Natural killer cell treated with Interleukin-12 subunit alpha and Interleukin-12 subunit beta and Interleukin-15 and Interleukin-18, amount 100 ng/mL, for 72 hours (primary cell): Measurements from ENCODE around the gene MBP. TPM values are rescaled to one million over a fixed set of nuclear protein-coding genes. Genes with fewer than 3 reads are reported as not detected.
A peak's percentile ranks its signal among the peaks of the same experiment; 100 is the strongest.

Experiments
- ATAC-seq, 2 donors: fragments of 150-1000 bp; cut with Tn5 transposase in 1 of 2; sonication (Bioruptor Pico), chemical (Tn5 transposase) in 1 of 2; 2 replicates each; pipeline ENCODE4 v1.10.0; 2021
- DNase-seq: peaks from one replicate; pipeline ENCODE4 v3.0.0; 2022; ENCODE audit warnings: low spot score
- H3K27ac Mint-ChIP-seq, 2 donors: 1 replicate in 1 of 2; 2 replicates in 1 of 2; pipeline ENCODE4 v1.8.0; 2022; ENCODE audit warnings: mixed read lengths in 2 of 2, mild to moderate bottlenecking in 1 of 2, moderate library complexity in 1 of 2
- H3K27me3 Mint-ChIP-seq, 2 donors: 1 replicate in 1 of 2; 2 replicates in 1 of 2; pipeline ENCODE4 v1.8.0; 2022; ENCODE audit warnings: mixed read lengths in 2 of 2
- H3K36me3 Mint-ChIP-seq: one replicate; pipeline ENCODE4 v1.8.0; 2022; ENCODE audit warnings: mixed read lengths
- H3K4me1 Mint-ChIP-seq, 2 donors: 1 replicate in 1 of 2; 2 replicates in 1 of 2; pipeline ENCODE4 v1.8.0; 2022; ENCODE audit warnings: low read depth in 2 of 2, mixed read lengths in 2 of 2, mild to moderate bottlenecking in 1 of 2
- H3K4me3 Mint-ChIP-seq: one replicate; pipeline ENCODE4 v1.8.0; 2022; ENCODE audit warnings: mixed read lengths
- H3K9me3 Mint-ChIP-seq: 2 replicates; pipeline ENCODE4 v1.8.0; 2022; ENCODE audit warnings: mixed read lengths
- total RNA-seq, 2 donors: library from RNA; stranded (reverse); gene quantifications; one replicate each; pipeline ENCODE4 v1.2.3, GENCODE V29; 2022

The MBP gene
- total RNA-seq, 2 donors from 2014 or later, result 62.5 to 77.6 TPM

DNA sequence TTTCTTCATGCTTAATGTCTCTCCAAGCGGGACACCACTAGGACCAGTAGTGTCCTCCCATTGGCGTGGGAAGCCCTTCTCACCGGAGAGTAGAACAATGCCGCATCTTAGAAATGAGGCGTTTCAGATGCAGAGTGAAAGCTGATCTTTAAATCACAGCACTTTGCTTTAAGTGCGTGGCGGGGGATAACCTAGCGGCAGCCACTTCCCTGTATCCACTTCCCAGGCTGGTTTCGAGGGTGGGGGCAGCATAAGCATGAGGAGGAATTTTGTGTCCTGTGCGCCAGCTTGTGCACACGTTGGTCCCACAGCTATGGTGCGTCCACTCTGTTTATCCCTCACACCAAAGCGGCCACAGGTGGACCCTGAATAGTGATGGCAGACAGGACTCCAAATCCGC, 63.1 kb downstream of the MBP start:
- ATAC-seq, result no peak
- Mint-ChIP-seq H3K27ac (peak overlapping the region; percentile 95 to 97), H3K4me3 (peak overlapping the region; percentile 79)

DNA sequence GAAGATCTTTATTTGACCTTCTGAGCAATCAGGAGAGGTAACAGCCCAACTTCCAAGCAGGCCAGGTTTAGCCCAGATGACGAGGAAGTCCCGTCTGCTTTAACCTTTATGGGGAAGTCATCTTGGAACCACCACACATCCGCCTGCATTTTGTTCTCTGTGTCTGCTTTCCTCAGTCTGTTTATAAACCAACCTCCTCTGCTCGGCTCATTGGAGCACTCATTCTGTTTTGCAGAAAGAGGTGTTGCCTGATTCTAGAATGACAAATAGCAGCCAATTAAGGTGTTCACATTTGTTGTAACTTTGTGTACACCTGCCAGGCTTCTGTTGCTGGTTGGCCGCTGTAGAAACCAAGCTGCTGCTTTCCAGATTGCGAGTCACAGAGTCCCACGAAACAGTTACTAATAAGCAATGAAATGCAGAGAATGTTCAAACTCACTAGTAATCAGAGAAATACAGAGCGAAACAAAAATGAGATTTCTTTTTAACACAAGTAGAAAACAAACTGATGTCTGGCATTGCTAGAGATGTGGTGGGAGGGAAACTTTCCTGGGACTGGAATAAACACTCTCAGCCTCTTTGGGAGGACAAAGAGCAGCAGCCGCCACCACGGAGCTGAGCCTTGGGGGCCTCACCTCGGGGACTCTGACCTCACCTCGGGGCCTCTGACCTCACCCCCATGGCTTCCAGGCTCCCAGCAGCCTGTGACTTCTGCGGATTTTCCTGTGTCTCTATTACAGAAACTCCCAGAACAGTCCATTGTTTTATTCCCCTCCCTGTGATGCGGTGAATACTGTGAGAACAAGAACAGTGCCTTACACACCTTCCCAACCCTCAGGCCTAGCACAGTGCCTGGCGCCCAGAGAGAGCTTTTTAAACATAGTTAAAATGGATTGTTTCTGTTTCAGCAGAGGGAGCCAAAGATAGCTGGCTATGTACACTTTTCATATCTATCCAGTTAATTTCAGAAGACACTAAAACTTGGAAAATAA, 64.0 kb downstream of the MBP start:
- Mint-ChIP-seq H3K9me3 (no peaks in the 10 kb centered on the region), H3K27ac (peak overlapping the region; percentile 95 to 97), H3K36me3 (peaks cover 7% of the 10 kb centered on the region), H3K27me3 (no peaks in the 10 kb centered on the region), H3K4me1 (peaks cover 90 to 94% of the 10 kb centered on the region in 2 donors), H3K4me3 (peak overlapping the region; percentile 79)
- DNase-seq (no peak), ATAC-seq (no peak)

More for the DNA sequence above, 63.1 kb downstream of the MBP start:
- Mint-ChIP-seq H3K36me3 (peaks cover 7% of the 10 kb centered on the region), H3K27me3 (no peaks in the 10 kb centered on the region), H3K4me1 (peaks cover 91 to 94% of the 10 kb centered on the region in 2 donors), H3K9me3 (no peaks in the 10 kb centered on the region)
- no peak for DNase-seq

DNA sequence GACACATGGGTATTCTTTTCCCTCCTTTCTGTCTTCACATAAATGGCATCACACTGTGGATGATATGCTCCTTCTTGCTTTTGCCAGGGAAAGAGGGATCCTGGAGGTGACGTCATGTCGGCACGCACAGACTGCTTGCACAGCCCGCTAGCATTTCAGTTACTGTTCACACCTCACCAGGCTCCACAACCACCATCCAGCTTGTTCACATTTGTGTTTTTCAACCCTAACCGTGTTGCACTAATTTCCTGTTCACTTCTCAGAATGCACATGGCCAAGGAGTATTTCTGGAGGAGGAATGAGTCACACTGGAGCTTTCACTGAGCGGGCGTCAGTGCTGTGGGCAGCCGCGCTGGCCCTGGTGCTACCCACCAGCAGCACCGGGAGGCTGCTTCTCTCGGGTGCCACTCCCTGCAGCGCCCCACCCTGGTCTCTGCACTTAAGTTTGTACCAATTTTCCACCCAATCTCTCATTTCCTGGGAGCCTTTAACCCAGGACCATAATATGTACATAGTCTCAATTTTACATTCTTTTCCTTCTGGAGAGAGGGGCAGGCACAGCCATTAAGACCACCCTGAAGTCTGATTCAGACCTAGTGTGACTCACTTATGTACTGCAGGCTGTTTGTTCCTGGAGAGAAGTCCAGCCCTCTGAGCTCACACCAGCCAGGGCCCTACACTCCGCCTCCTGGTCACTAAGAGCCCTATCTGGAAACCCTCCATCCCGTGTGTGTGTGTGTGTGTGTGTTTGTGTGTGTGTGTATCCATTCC, 65.1 kb downstream of the MBP start:
- Mint-ChIP-seq H3K4me1 (peaks cover 90 to 96% of the 10 kb centered on the region in 2 donors), H3K27me3 (no peaks in the 10 kb centered on the region), H3K9me3 (no peaks in the 10 kb centered on the region), H3K27ac (peak overlapping the region; percentile 95 to 97), H3K36me3 (peaks cover 7% of the 10 kb centered on the region), H3K4me3 (peak overlapping the region; percentile 79)
- DNase-seq (peak; percentile 91), ATAC-seq (peak; percentile 81 to 89)

DNA sequence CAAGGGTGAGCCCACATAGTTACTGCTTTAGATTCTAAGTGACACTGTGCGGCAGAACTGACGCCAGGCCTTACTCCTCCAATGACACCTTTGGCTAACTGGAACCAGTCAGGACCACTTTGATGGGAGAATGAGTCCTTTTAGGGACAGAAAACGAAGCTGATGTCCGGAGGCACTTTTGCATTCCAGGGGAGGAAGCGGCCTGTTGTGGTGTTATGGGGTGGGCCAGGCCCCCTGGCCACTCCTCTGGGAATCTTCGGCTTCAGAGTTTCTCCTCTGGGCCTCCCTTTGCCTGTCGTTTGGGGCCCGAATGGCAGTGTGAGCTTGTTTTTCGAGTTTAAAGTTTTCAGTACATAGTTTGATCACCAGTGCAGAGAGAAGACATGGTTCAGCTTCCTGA, 65.9 kb downstream of the MBP start:
- Mint-ChIP-seq H3K27ac (peak overlapping the region; percentile 95 to 97), H3K4me3 (peak overlapping the region; percentile 79), H3K27me3 (no peaks in the 10 kb centered on the region), H3K9me3 (no peaks in the 10 kb centered on the region), H3K4me1 (peaks cover 90 to 96% of the 10 kb centered on the region in 2 donors), H3K36me3 (peaks cover 7% of the 10 kb centered on the region)
- DNase-seq, result no peak
- ATAC-seq, result no peak

DNA sequence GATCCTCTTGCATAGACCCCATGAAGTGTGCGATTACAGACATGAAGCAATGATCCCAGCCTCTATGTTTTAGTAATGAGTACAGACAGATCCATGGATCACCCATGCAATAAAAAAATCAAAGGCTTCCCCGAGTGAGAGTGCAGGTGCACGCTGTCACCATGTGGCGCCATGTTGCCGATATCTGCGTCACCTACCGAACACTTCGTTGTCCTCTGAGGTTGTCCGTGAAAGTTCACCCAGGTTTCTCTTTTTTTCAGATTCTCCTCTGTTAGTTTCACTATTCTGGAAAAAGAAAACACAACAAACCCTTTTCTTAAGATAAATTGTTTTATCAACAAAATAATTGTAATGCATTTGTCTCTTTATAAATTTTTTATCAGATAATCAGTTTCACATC, 66.5 kb downstream of the MBP start:
- H3K36me3 Mint-ChIP-seq, result peaks cover 7% of the 10 kb centered on the region
- H3K27me3 Mint-ChIP-seq, result no peaks in the 10 kb centered on the region
- ATAC-seq (no peak), DNase-seq (no peak)
- peak overlapping the region; percentile 95 to 97 for H3K27ac Mint-ChIP-seq
- no peaks in the 10 kb centered on the region for H3K9me3 Mint-ChIP-seq
- H3K4me3 Mint-ChIP-seq, result peak overlapping the region; percentile 81
- peaks cover 90 to 96% of the 10 kb centered on the region in 2 donors for H3K4me1 Mint-ChIP-seq

DNA sequence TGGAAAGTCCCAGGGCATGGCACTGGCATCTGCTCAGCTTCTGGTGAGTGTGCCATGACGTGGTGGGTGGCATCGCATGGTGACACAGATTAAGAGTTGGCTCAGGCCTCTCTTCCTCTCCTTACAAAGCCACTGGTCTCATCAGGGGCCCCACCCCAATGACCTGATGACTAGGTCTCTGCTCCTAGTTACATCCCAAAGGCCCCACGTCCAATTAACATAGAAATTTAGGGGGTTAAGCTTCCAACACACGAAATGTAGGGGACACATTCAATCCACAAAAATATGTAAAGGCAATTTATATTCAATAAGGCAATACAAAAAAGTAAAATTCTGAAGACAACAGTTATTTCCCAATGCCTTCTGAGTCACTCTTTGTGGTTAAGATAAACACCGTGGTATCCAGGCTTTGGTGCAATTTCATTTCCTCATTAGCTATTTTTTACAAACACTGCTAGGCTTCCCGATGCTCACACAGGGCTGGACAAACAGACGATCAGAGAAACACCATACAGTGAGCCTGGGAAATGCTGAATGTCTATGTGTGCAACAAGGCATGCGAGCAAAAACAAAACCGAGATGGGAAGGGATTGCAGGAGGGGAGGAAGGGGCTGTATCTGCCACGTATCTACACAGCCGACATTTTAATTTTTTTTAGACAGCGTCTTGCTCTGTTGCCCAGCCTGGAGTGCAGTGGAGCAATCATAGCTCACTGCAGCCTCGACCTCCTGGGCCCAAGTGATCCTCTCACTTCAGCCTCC, 67.2 kb downstream of the MBP start:
- Mint-ChIP-seq H3K4me3 (peak overlapping the region; percentile 81), H3K27ac (peak overlapping the region; percentile 95 to 97), H3K27me3 (no peaks in the 10 kb centered on the region), H3K36me3 (peaks cover 7% of the 10 kb centered on the region), H3K9me3 (no peaks in the 10 kb centered on the region), H3K4me1 (peaks cover 89 to 93% of the 10 kb centered on the region in 2 donors)
- ATAC-seq (peak; percentile 54 to 65), DNase-seq (peak; percentile 85)

DNA sequence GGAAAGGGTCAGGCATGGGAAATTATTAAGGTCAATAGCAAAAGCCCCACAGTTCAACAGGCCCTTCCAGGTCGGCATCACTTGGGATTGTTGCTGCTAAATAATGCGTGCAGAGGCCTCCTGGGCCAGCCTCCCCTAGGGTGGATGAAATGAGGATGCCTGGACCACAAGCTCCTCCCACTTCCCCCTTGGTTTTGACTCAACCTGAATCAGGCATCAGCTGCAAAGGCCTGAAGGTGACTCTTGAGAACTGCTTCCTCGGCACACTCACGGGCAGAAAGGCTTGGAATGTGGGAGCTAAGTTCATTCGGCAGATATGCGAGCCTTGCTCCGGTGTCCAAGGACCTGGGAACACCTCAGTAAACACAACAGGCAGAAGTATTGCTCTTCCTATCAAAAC, 69.3 kb downstream of the MBP start:
- Mint-ChIP-seq H3K4me1 (peaks cover 79 to 87% of the 10 kb centered on the region in 2 donors), H3K27ac (peak overlapping the region; percentile 95 to 97), H3K36me3 (peaks cover 13% of the 10 kb centered on the region), H3K9me3 (no peaks in the 10 kb centered on the region), H3K4me3 (peak overlapping the region; percentile 88), H3K27me3 (no peaks in the 10 kb centered on the region)
- ATAC-seq (peak; percentile 62), DNase-seq (peak; percentile 88)

DNA sequence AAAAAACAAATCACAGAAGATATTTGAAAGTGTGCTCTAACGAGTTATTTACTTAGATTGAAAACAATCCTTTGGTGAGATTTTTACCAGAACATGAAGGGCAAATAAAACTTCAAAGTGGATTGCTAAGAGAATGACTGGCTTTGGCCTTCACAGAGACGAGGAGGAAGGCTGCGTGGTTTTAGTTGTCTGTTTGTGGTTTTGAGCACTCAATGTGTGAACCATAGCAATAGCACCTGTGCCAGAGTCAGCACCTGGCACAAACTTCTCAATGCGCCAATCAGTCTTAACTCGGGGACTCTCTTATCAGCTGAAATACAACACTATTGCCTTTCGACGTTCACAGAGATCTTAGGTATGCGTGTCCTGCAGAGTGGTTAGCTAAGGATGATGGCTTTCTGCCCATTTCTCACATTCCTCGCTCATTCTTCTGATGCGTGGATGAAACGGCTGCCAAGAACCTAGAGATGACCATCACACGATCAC, 70.0 kb downstream of the MBP start:
- Mint-ChIP-seq H3K27ac (peak overlapping the region; percentile 95 to 97), H3K9me3 (no peaks in the 10 kb centered on the region), H3K4me1 (peaks cover 72 to 80% of the 10 kb centered on the region in 2 donors), H3K36me3 (peaks cover 13% of the 10 kb centered on the region), H3K4me3 (peak overlapping the region; percentile 88), H3K27me3 (no peaks in the 10 kb centered on the region)
- DNase-seq (no peak), ATAC-seq (peak; percentile 7 to 48)

DNA sequence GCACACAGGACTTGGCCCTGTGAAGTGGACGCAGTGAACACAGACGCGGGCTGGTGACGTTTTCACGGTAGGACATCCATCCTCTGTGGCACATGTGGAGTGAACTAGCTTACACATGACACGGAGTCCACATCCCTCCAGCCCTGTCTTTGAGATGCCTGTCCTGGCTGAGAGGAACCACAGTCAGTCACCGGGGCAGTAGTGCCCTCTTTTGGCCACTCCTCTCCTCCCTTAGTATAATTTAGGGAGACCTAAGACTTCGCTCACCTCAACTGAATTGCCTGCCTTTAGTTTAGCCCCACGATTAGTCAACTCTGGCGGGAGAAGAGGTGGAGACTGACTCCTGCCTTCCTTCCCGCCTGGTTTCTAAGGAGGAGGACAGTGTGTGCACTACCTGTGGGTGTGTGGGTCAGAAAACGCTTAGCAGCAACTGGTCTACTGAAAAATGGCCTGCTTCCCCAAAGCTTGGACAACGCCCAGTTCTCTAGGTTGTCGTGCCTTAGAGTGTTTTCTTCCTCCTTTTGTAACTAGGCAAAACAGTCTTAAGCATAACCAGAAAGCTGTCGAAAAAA, 70.6 kb downstream of the MBP start:
- ATAC-seq, result peak; percentile 4 to 31
- Mint-ChIP-seq H3K4me3 (peak overlapping the region; percentile 88), H3K36me3 (peaks cover 13% of the 10 kb centered on the region), H3K27ac (peak overlapping the region; percentile 95 to 97), H3K9me3 (no peaks in the 10 kb centered on the region), H3K4me1 (peaks cover 71 to 80% of the 10 kb centered on the region in 2 donors), H3K27me3 (no peaks in the 10 kb centered on the region)
- no peak for DNase-seq

DNA sequence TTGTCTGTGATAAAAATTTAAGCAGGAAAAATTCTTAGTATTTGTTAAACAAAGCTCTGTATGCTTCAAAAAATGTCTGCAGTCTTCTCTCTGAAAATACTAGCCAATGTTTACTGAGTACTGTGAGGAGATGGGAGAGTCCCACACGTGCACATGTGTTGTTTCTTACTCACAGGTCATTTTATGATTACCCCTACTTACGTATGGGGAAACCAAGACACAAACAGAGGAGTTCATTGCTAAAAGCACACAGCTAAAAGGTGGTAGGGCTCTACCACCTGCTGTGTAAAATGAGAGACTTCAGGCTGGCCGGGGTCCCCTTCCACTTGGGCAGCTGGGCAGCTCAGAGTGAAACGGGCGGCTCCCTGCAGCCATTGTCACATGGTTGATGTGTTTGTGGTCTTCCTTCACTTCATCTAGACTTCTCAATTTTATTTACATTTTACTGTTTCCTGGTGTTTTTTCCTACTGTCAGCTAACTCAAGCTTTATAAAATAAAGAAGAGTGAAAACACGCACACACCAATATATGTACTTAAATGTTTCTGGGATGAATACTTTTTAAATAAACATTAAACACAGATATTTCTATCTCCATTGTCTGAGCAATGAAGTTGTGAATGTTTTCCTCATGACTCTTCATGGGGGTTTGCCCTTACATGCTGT, 71.2 kb downstream of the MBP start:
- ATAC-seq (peak in 1 of 2 donors; percentile 28), DNase-seq (no peak)
- no peaks in the 10 kb centered on the region for H3K27me3 Mint-ChIP-seq
- no peaks in the 10 kb centered on the region for H3K9me3 Mint-ChIP-seq
- H3K4me1 Mint-ChIP-seq, result peaks cover 72 to 81% of the 10 kb centered on the region in 2 donors
- peak overlapping the region; percentile 88 for H3K4me3 Mint-ChIP-seq
- peaks cover 13% of the 10 kb centered on the region for H3K36me3 Mint-ChIP-seq
- H3K27ac Mint-ChIP-seq, result peak overlapping the region; percentile 95 to 97

DNA sequence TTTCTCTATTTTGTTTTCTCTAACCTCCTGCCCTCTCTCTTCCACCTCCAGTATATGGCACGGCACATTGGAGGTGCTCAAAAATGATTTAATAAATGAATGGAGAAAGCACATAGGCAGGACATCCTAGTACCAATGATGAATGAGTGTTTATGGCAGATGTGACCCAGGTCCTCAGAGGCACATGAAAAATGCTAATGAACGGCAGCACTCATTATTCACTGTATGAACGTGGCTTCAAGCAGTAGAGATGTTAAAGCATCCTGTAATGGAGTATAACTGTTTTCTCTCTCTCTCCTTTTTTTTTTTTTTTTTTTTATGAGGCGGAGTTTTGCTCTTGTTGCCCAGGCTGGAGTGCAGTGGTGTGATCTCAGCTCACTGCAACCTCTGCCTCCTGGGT, 72.4 kb downstream of the MBP start:
- peaks cover 73 to 81% of the 10 kb centered on the region in 2 donors for H3K4me1 Mint-ChIP-seq
- no peak for DNase-seq
- no peak for ATAC-seq
- peaks cover 13% of the 10 kb centered on the region for H3K36me3 Mint-ChIP-seq
- H3K9me3 Mint-ChIP-seq, result no peaks in the 10 kb centered on the region
- peak overlapping the region; percentile 95 to 97 for H3K27ac Mint-ChIP-seq
- no peaks in the 10 kb centered on the region for H3K27me3 Mint-ChIP-seq
- peak overlapping the region; percentile 73 for H3K4me3 Mint-ChIP-seq

DNA sequence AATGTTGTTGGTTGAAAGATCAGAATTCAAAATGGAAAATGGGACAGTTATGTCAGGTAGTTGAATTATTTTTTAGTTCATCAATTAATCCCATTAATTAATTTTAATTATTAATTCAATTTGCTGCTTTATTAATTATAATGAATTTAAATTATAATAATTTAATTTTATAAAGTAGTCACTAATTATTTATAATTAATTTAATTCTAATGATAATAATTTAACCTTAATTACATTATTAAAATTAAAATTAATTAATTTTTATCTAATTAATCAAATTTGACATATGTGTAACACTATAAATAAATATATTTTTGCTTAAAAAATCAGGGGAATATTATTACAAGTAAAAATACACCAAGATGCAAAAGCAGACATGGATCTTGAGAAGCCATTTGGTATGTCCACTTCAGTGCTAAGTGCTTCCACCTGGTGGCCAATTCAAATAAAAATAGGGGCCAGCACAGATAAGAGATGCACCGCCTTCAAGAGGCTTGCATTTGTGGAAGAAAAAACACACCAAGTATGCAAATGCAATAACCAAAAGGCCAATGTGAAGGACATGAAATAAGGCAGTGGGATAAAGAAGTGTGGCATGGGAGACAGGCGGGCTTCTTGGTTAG, 73.2 kb downstream of the MBP start:
- Mint-ChIP-seq H3K27ac (peak overlapping the region; percentile 43 to 95), H3K9me3 (no peaks in the 10 kb centered on the region), H3K36me3 (peaks cover 9% of the 10 kb centered on the region), H3K4me3 (peak overlapping the region; percentile 73), H3K27me3 (no peaks in the 10 kb centered on the region), H3K4me1 (peaks cover 75 to 80% of the 10 kb centered on the region in 2 donors)
- no peak for DNase-seq
- ATAC-seq, result no peak
